Hepatocyte (in vitro differentiated cells): ENCODE measurements around the gene HEMK1. TPM values are rescaled to one million over a fixed set of nuclear protein-coding genes. Genes with fewer than 3 reads are reported as not detected.

Source experiments
- DNase-seq: peaks from one replicate; pipeline ENCODE4 v3.0.0-alpha.2; 2016; ENCODE audit warnings: low spot score
- H2AFZ ChIP-seq: fragments of 200-600 bp; sonication (generic); 2 replicates; pipeline ENCODE4 v1.6.0; 2016; ENCODE audit warnings: antibody characterized with exemption, mild to moderate bottlenecking
- H3K27ac ChIP-seq: fragments of 200-600 bp; sonication (generic); 2 replicates; pipeline ENCODE4 v1.5.1; 2016; ENCODE audit warnings: mild to moderate bottlenecking
- H3K27me3 ChIP-seq: fragments of 200-600 bp; sonication (generic); 2 replicates; pipeline ENCODE4 v1.6.1; 2016
- H3K36me3 ChIP-seq: fragments of 200-600 bp; sonication (generic); replicated peaks from 2 replicates; pipeline ENCODE4 v1.5.1; 2016; ENCODE audit warnings: low read depth; ENCODE audit not compliant: insufficient read depth
- H3K4me1 ChIP-seq: fragments of 200-600 bp; sonication (generic); 2 replicates; pipeline ENCODE4 v1.5.1; 2016; ENCODE audit warnings: mild to moderate bottlenecking, moderate library complexity; ENCODE audit not compliant: insufficient read depth
- H3K4me2 ChIP-seq: fragments of 200-600 bp; sonication (generic); 2 replicates; pipeline ENCODE4 v1.6.0; 2016
- H3K4me3 ChIP-seq: fragments of 200-600 bp; sonication (generic); 2 replicates; pipeline ENCODE4 v1.5.1; 2016; ENCODE audit warnings: mild to moderate bottlenecking
- H3K79me2 ChIP-seq: fragments of 200-600 bp; sonication (generic); 2 replicates; pipeline ENCODE4 v1.6.0; 2017; ENCODE audit warnings: mild to moderate bottlenecking
- H3K9me2 ChIP-seq: fragments of 200-600 bp; sonication (generic); replicated peaks from 2 replicates; pipeline ENCODE4 v1.6.0; 2017; ENCODE audit warnings: mild to moderate bottlenecking; ENCODE audit not compliant: insufficient read depth
- H3K9me3 ChIP-seq: fragments of 200-600 bp; sonication (generic); 2 replicates; pipeline ENCODE4 v1.5.1; 2016; ENCODE audit warnings: low read depth, mild to moderate bottlenecking
- H4K20me1 ChIP-seq: fragments of 200-600 bp; sonication (generic); 2 replicates; pipeline ENCODE4 v1.6.0; 2016; ENCODE audit warnings: mild to moderate bottlenecking; ENCODE audit not compliant: insufficient read depth, poor library complexity, severe bottlenecking
- EZH2 ChIP-seq: fragments of 200-600 bp; sonication (generic); IDR thresholded peaks from 2 replicates; pipeline ENCODE4 v1.6.1; 2016; ENCODE audit warnings: antibody characterized with exemption, mild to moderate bottlenecking, borderline replicate concordance
- EZH2phosphoT487 ChIP-seq: fragments of 200-600 bp; sonication (generic); IDR thresholded peaks from one replicate; pipeline ENCODE4 v1.6.1; 2018; ENCODE audit warnings: antibody characterized with exemption, mild to moderate bottlenecking, low read depth, moderate library complexity; ENCODE audit not compliant: unreplicated experiment, severe bottlenecking
- WGBS: methylation state at CpG from one replicate; pipeline ENCODE4 v1.1.6; 2016; ENCODE audit warnings: low lambda C conversion rate; ENCODE audit errors: missing lambda C conversion rate; 5-methylcytosine and 5-hydroxymethylcytosine counted together
- polyA plus RNA-seq: library from polyadenylated mRNA; unstranded; fragments of >200 nt; fragmentation: Nextera tagmentation; extraction: Ambion mirVana; gene quantifications from 2 replicates; pipeline ENCODE4 v1.2.1, GENCODE V29; 2016
- total RNA-seq: library from RNA; depleted of rRNA; stranded (reverse); fragments of >200 nt; gene quantifications from 2 replicates; pipeline ENCODE4 v1.2.3, GENCODE V29; 2014
- TF ChIP-seq, protein P1 (sequence below): fragments of 200-600 bp; sonication (generic); IDR thresholded peaks from 2 replicates; pipeline ENCODE4 v1.5.1; 2016; ENCODE audit warnings: antibody characterized with exemption, mild to moderate bottlenecking; ENCODE audit not compliant: poor library complexity

The HEMK1 gene
- total and polyA plus RNA-seq, 2 experiments from 2014 or later = 18.6 to 27.2 TPM

DNA sequence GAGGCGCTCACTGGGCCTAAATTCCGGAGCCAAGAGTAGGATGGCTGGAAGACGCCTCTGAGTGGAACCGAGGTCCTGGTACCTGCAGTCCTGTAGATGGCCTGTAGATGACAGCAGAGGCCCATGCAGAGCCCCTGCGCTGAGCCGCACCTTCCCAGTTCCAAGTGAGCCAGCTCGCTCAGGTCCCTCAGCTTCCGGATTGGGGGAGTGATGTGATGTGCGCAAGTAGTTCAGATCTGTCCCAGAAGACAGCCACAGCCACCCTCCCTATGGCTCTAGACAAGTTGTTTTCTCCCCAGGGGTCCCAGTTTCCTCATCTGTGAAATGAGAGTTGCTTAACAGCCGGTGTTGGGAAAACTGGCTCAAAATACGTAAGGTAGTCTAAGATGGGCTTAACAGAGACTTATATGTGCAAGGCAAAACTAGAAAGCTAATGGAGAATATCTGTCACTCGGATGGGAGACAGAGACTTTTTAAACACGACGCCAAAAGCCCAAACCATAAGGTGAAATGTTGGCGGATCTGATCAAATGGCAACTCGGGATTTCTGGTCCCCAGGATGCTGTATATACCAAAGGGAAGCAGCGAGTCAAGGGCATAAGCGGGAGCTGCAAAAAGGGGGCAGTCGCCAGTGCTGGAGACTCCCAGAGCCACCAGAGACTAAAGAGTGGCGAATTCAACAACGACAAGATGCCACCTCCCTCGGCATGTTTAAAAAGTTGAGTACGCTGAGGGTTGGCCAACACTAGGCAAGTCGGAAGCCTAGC is 46.9 kb downstream of the HEMK1 start:
- Histone ChIP-seq H3K4me2 (peak overlapping the region; percentile 93), H3K36me3 (no peaks in the 10 kb centered on the region), H3K9me3 (no peaks in the 10 kb centered on the region), H3K4me3 (peak overlapping the region; percentile 59), H3K27me3 (no peaks in the 10 kb centered on the region), H3K79me2 (peaks cover 36% of the 10 kb centered on the region), H2AFZ (peak overlapping the region; percentile 77), H3K9me2 (no peaks in the 10 kb centered on the region), H4K20me1 (no peaks in the 10 kb centered on the region), H3K4me1 (peaks cover 27% of the 10 kb centered on the region), H3K27ac (peak overlapping the region; percentile 69)
- TF ChIP-seq EZH2 (no peak), EZH2phosphoT487 (no peak)
- TF ChIP-seq, protein P1, sequence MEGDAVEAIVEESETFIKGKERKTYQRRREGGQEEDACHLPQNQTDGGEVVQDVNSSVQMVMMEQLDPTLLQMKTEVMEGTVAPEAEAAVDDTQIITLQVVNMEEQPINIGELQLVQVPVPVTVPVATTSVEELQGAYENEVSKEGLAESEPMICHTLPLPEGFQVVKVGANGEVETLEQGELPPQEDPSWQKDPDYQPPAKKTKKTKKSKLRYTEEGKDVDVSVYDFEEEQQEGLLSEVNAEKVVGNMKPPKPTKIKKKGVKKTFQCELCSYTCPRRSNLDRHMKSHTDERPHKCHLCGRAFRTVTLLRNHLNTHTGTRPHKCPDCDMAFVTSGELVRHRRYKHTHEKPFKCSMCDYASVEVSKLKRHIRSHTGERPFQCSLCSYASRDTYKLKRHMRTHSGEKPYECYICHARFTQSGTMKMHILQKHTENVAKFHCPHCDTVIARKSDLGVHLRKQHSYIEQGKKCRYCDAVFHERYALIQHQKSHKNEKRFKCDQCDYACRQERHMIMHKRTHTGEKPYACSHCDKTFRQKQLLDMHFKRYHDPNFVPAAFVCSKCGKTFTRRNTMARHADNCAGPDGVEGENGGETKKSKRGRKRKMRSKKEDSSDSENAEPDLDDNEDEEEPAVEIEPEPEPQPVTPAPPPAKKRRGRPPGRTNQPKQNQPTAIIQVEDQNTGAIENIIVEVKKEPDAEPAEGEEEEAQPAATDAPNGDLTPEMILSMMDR = peak; percentile 98
- peak; percentile 95 for DNase-seq
- 4% methylated on average over 24 of the region's 24 CpGs for WGBS

DNA sequence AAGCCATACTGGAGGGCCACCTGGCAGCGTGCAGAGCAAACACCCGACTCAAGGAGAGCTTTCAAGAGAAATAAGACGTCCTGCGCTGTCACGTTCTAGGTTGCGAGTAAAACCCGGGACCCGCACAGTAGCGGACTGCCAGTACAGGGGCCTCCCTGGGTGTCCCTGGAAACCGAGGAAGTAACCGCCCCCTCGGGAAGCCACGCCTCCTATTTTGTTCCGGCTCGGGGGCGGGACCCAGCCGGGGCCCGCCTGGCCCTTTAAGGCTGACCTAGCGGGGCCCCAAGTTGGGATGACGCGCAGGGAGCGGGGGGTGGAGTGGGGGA is 47.4 kb downstream of the HEMK1 start:
- H3K4me3 ChIP-seq = peak overlapping the region; percentile 59
- peak; percentile 97 for DNase-seq
- TF ChIP-seq EZH2phosphoT487 (no peak), EZH2 (no peak)
- TF ChIP-seq, protein P1 = no peak
- WGBS = 1% methylated on average over 21 of the region's 22 CpGs
- H3K9me2 ChIP-seq = no peaks in the 10 kb centered on the region
- H2AFZ ChIP-seq = peak overlapping the region; percentile 77
- peaks cover 26% of the 10 kb centered on the region for H3K4me1 ChIP-seq
- no peaks in the 10 kb centered on the region for H3K9me3 ChIP-seq
- peak overlapping the region; percentile 69 for H3K27ac ChIP-seq
- peak overlapping the region; percentile 93 for H3K4me2 ChIP-seq
- H3K79me2 ChIP-seq = peaks cover 35% of the 10 kb centered on the region
- no peaks in the 10 kb centered on the region for H3K36me3 ChIP-seq
- H3K27me3 ChIP-seq = no peaks in the 10 kb centered on the region
- H4K20me1 ChIP-seq = no peaks in the 10 kb centered on the region

DNA sequence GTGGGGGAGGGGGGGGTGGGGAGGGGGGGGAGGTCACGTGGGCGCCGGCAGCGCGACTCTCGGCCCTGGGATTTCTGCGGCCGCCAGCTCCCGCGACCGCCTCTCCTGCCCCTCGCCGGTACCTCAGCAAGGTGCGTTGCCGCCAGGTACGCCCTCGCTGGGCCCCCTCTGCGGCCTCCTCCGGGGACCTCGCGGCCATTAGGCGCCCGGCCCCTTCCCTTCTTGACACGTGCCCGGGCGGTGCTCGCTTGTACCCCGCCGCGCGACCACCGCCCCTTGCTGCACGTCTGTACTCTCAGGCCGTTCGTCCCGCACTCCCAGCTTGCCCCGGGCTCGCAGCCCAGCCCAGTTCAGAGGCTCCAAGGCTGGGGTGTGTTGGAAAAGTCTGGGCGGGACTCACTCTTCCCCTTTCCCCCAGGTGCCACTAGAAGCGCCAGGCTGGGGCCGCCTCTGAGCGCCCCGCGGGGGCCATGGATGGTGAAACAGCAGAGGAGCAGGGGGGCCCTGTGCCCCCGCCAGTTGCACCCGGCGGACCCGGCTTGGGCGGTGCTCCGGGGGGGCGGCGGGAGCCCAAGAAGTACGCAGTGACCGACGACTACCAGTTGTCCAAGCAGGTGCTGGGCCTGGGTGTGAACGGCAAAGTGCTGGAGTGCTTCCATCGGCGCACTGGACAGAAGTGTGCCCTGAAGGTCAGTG is 47.9 kb downstream of the HEMK1 start, which contains the start of gene MAPKAPK3:
TSS of gene MAPKAPK3 (plus strand) at position 56 of the 696 bp plus-strand sequence. CDS start at position 471, 415 bp downstream.
- TF ChIP-seq, protein P1 = no peak
- TF ChIP-seq EZH2phosphoT487 (no peak), EZH2 (no peak)
- H3K4me1 ChIP-seq = peaks cover 26% of the 10 kb centered on the region
- H2AFZ ChIP-seq = peak within 1 kb of the TSS; percentile 86
- H3K79me2 ChIP-seq = peaks cover 35% of the 10 kb centered on the region
- H3K4me3 ChIP-seq = peak within 1 kb of the TSS; percentile 80
- no peaks in the 10 kb centered on the region for H3K9me3 ChIP-seq
- WGBS = 2% methylated on average over 42 of the region's 58 CpGs
- peak within 1 kb of the TSS; percentile 93 for H3K4me2 ChIP-seq
- H3K27me3 ChIP-seq = no peaks in the 10 kb centered on the region
- peak within 1 kb of the TSS; percentile 98 for H3K27ac ChIP-seq
- no peaks in the 10 kb centered on the region for H3K9me2 ChIP-seq
- peak; percentile 83 for DNase-seq
- H4K20me1 ChIP-seq = no peaks in the 10 kb centered on the region
- no peaks in the 10 kb centered on the region for H3K36me3 ChIP-seq
